Measurements from ENCODE around the gene MS4A8.

DNA sequence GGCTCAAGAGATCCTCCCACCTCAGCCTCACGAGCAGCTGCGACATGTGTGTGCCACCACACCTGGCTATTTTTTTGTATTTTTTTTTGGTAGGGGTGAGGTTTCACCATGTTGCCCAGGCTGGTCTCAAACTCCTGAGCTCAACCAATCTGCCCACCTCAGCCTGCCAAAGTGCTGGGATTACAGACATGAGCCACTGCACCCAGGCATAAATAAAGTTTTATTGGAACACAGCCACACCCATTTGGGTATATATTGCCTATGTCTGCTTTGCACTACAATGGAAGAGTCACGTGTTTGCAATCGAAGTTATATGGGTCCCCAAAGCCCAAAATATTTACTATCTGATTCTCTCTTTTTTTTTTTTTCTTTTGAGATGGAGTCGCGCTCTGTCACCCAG lies 55.5 kb downstream of the MS4A8 start:
- TF ChIP-seq, protein P1, sequence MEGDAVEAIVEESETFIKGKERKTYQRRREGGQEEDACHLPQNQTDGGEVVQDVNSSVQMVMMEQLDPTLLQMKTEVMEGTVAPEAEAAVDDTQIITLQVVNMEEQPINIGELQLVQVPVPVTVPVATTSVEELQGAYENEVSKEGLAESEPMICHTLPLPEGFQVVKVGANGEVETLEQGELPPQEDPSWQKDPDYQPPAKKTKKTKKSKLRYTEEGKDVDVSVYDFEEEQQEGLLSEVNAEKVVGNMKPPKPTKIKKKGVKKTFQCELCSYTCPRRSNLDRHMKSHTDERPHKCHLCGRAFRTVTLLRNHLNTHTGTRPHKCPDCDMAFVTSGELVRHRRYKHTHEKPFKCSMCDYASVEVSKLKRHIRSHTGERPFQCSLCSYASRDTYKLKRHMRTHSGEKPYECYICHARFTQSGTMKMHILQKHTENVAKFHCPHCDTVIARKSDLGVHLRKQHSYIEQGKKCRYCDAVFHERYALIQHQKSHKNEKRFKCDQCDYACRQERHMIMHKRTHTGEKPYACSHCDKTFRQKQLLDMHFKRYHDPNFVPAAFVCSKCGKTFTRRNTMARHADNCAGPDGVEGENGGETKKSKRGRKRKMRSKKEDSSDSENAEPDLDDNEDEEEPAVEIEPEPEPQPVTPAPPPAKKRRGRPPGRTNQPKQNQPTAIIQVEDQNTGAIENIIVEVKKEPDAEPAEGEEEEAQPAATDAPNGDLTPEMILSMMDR (IDR thresholded peaks at IDR 0.05), result no peak
- TF ChIP-seq POLR2A (IDR thresholded peaks at IDR 0.05), result no peak
